NB4 (cell line): ENCODE data around the gene NDUFB11.

Experiments used
- POLR2A ChIP-seq: IDR thresholded peaks from 2 replicates; pipeline ENCODE4 v1.6.1; 2011; ENCODE audit warnings: mild to moderate bottlenecking; ENCODE audit not compliant: insufficient read length; ENCODE audit errors: extremely low read depth
- TF ChIP-seq, protein P1 (sequence below): IDR thresholded peaks from one replicate; pipeline ENCODE4 v1.5.1; 2012; ENCODE audit warnings: low read depth, low read length

DNA sequence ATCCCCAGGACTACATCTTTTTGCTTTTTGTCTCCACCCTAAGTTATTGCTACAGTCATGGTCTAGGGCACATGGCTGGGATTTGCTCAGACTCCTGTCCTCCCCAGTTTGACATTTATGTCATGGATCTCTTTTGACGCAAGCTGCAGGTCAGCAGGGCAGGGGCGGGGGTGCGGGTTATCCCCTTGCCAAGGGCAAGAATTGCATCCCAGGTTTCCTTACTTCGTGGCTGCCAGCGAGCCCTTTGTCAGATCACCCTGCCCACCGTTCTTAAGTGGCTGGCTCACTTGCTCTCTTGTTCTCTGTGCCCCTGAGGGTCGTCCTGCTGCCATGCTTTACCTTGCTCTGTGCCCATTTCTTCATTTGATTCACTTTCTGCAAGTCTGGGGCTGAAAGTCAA lies 28.0 kb upstream of the NDUFB11 start:
- TF ChIP-seq, protein P1, sequence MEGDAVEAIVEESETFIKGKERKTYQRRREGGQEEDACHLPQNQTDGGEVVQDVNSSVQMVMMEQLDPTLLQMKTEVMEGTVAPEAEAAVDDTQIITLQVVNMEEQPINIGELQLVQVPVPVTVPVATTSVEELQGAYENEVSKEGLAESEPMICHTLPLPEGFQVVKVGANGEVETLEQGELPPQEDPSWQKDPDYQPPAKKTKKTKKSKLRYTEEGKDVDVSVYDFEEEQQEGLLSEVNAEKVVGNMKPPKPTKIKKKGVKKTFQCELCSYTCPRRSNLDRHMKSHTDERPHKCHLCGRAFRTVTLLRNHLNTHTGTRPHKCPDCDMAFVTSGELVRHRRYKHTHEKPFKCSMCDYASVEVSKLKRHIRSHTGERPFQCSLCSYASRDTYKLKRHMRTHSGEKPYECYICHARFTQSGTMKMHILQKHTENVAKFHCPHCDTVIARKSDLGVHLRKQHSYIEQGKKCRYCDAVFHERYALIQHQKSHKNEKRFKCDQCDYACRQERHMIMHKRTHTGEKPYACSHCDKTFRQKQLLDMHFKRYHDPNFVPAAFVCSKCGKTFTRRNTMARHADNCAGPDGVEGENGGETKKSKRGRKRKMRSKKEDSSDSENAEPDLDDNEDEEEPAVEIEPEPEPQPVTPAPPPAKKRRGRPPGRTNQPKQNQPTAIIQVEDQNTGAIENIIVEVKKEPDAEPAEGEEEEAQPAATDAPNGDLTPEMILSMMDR = no peak
- TF ChIP-seq POLR2A = no peak
